Stomach (tissue), 4 donors: ENCODE results near the gene TMEM128.
"Not testable (repeated sequence)": the region's sequence is repeated elsewhere in the genome, so short reads cannot be mapped to it uniquely, and the experiment has no call there.

ENCODE experiments used
- POLR2A ChIP-seq, 4 donors: fragments of 450-650 bp; IDR thresholded peaks; one replicate each; pipeline ENCODE4 v1.6.1; 2016; ENCODE audit warnings: antibody characterized with exemption in 4 of 4, control low read depth in 2 of 4, mild to moderate bottlenecking in 1 of 4, moderate library complexity in 1 of 4
- TF ChIP-seq, protein P1 (sequence below), 7 experiments: fragments of 450-650 bp in 4 of 7; fragments of 200-600 bp in 3 of 7; sonication (generic) in 3 of 7; IDR thresholded peaks; one replicate each; pipeline ENCODE4 v1.5.1; 2016 to 2019; ENCODE audit warnings: antibody characterized with exemption in 7 of 7, control low read depth in 2 of 7, mild to moderate bottlenecking in 1 of 7

DNA sequence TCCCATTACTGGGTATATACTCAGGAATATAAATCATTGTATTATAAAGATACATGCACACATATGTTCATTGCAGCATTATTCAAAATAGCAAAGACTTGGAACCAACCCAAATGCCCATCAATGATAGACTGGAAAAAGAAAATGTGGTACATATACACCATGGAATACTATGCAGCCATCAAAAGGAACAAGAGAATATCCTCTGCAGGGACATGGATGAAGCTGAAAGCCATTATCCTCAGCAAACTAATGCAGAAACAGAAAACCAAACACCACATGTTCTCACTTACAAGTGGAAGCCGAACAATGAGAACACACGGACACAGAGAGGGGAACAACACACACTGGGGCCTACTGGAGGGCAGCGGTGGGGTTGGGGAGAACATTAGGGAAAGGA is 9.7 kb upstream of the TMEM128 start:
- TF ChIP-seq, protein P1, sequence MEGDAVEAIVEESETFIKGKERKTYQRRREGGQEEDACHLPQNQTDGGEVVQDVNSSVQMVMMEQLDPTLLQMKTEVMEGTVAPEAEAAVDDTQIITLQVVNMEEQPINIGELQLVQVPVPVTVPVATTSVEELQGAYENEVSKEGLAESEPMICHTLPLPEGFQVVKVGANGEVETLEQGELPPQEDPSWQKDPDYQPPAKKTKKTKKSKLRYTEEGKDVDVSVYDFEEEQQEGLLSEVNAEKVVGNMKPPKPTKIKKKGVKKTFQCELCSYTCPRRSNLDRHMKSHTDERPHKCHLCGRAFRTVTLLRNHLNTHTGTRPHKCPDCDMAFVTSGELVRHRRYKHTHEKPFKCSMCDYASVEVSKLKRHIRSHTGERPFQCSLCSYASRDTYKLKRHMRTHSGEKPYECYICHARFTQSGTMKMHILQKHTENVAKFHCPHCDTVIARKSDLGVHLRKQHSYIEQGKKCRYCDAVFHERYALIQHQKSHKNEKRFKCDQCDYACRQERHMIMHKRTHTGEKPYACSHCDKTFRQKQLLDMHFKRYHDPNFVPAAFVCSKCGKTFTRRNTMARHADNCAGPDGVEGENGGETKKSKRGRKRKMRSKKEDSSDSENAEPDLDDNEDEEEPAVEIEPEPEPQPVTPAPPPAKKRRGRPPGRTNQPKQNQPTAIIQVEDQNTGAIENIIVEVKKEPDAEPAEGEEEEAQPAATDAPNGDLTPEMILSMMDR (IDR thresholded peaks at IDR 0.05): not testable (repeated sequence)
- not testable (repeated sequence) for TF ChIP-seq POLR2A (IDR thresholded peaks at IDR 0.05)
